Activated naive CD8-positive, alpha-beta T cell treated with anti-CD3 and anti-CD28 coated beads, Interleukin-2, amount 50 U/mL, for 24 hours (primary cell): ENCODE results near the gene ST6GALNAC2.
A peak's percentile ranks its signal among the peaks of the same experiment; 100 is the strongest.
"Not testable (repeated sequence)": the region's sequence is repeated elsewhere in the genome, so short reads cannot be mapped to it uniquely, and the experiment has no call there.

Experiments
- ATAC-seq: fragments of 150-1000 bp; cut with Tn5 transposase; one replicate; pipeline ENCODE4 v1.10.0; 2021
- DNase-seq: peaks from one replicate; pipeline ENCODE4 v3.0.0; 2021
- H3K27ac Mint-ChIP-seq: one replicate; pipeline ENCODE4 v1.8.0; 2021; ENCODE audit warnings: mild to moderate bottlenecking, mixed read lengths
- H3K27me3 Mint-ChIP-seq: one replicate; pipeline ENCODE4 v1.8.0; 2021; ENCODE audit warnings: mixed read lengths
- H3K36me3 Mint-ChIP-seq: one replicate; pipeline ENCODE4 v1.8.0; 2021; ENCODE audit warnings: low read depth, mixed read lengths
- H3K4me1 Mint-ChIP-seq: one replicate; pipeline ENCODE4 v1.8.0; 2021; ENCODE audit warnings: mixed read lengths
- H3K4me3 Mint-ChIP-seq: one replicate; pipeline ENCODE4 v1.8.0; 2021; ENCODE audit warnings: mild to moderate bottlenecking, moderate library complexity, mixed read lengths
- H3K9me3 Mint-ChIP-seq: one replicate; pipeline ENCODE4 v1.8.0; 2021; ENCODE audit warnings: mixed read lengths

ST6GALNAC2 gene

GRCh38 chr17:76530095-76530723 is 55.5 kb downstream of the ST6GALNAC2 start:
- H3K27ac Mint-ChIP-seq, result no peak overlapping the region
- no peaks in the 10 kb centered on the region for H3K27me3 Mint-ChIP-seq
- peaks cover 25% of the 10 kb centered on the region for H3K4me1 Mint-ChIP-seq
- no peak for DNase-seq
- no peaks in the 10 kb centered on the region for H3K9me3 Mint-ChIP-seq
- H3K4me3 Mint-ChIP-seq, result no peak overlapping the region
- no peaks in the 10 kb centered on the region for H3K36me3 Mint-ChIP-seq
- ATAC-seq, result no peak

DNA sequence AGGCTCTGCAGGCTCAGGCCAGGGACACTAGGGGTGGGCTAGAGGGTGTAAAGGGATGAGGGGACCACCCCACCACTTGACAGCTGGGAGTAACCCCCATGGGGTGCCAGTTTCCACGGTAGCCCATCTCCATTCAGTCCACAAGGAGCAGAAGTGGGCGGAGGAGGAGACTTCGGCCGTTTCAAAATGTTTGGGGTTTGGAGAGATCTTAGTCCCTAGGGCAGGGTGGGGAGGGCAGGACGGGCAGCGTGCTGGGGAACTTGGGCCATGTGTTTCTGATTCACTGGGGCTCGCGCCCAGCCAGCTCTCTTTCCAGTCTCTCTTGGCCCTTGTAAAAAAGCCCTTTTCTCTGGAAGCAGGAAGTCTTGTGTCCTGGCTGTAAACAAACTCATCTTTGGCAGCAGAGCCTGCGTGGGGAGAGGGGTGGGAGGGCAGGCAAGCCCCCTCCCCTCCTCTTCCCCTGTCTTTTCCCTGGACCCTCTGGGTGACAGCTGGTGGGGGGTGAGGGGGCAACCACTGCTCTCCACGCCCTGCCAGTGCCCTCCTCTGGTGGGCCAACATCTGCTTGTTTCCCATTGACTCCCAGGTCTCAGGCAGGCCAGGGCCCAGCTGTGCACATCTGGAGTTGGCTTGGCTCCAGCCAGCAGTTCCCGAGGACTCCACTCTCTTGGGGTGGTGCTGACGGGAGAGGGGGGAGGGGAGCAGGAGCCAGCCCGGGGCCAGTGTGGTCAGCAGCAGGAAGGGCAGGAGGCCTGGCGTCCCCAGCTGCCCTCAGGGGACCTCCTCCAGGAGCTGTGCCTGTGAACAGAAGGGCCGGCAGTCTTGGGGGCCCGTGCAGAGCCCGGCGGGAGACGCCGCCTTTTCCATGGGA is 56.2 kb downstream of the ST6GALNAC2 start:
- Mint-ChIP-seq H3K4me3 (no peak overlapping the region), H3K4me1 (peaks cover 28% of the 10 kb centered on the region), H3K27ac (no peak overlapping the region), H3K36me3 (no peaks in the 10 kb centered on the region), H3K9me3 (no peaks in the 10 kb centered on the region), H3K27me3 (peaks cover under 1% of the 10 kb centered on the region)
- DNase-seq (no peak), ATAC-seq (no peak)

- peak overlapping the region; percentile 40 for H3K27ac Mint-ChIP-seq
- DNase-seq (no peak), ATAC-seq (no peak)
- peaks cover 30% of the 10 kb centered on the region for H3K4me1 Mint-ChIP-seq
- peaks cover 2% of the 10 kb centered on the region for H3K27me3 Mint-ChIP-seq
- H3K36me3 Mint-ChIP-seq, result no peaks in the 10 kb centered on the region
- H3K9me3 Mint-ChIP-seq, result no peaks in the 10 kb centered on the region
- peak overlapping the region; percentile 32 for H3K4me3 Mint-ChIP-seq
These were observed 57.0 kb downstream of the ST6GALNAC2 start for GRCh38 chr17:76528528-76529223.

DNA sequence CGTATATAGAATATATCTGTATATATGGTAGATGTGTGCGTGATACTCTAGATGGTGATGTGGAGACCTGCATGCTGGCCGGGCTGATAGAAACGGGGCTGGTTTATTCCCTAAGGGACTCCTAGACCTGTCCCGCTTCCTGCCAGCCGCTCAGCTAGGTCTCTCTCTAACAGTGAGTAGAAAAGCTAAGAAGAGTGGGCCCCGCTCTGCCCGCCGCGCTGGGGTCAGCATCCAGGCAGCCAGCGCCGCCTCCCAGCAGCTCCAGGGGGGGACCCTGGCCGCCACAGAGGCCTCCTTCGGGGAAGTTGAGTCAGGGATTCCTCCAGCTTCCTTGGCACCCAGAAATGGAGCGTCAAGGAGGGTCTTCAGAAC is 57.5 kb downstream of the ST6GALNAC2 start:
- H3K27ac Mint-ChIP-seq, result peak overlapping the region; percentile 49
- no peaks in the 10 kb centered on the region for H3K36me3 Mint-ChIP-seq
- peak; percentile 21 for ATAC-seq
- H3K27me3 Mint-ChIP-seq, result peaks cover 2% of the 10 kb centered on the region
- H3K9me3 Mint-ChIP-seq, result no peaks in the 10 kb centered on the region
- DNase-seq, result no peak
- peak overlapping the region; percentile 53 for H3K4me3 Mint-ChIP-seq
- H3K4me1 Mint-ChIP-seq, result peaks cover 35% of the 10 kb centered on the region

DNA sequence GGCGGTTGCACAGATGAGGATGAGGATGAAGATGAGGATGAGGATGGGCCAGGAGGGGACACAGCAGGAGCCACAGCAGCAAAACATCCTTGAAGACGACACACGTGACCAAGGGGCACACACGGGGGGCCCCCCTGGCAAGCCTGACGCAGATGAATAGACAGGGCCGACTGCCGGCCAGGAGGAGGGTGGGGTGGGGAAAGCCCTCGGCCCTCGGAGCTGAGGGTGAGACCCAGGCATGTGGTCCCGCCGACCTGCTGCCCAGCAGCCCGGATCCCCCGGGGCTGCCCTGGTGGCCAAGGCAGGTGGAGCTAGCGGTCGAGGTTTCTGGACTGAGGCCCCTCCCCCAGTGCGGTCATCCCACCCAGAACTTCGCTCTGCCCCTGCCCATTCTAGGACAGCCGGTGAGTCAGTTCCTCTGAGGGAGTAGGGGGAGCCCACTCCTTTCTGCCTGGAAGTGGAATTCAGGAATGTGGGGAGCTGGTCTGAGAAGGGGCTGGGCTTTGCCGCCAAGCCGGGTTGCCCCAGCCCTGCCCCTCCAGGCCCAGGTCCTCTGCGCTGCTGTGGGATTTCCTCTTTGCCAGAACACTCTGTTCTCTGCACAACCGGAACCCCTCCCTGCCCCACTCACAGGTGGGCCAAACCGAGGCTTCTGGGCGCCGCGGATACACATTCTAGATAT is 58.1 kb downstream of the ST6GALNAC2 start:
- peak overlapping the region; percentile 22 for H3K4me3 Mint-ChIP-seq
- H3K27ac Mint-ChIP-seq, result no peak overlapping the region
- no peaks in the 10 kb centered on the region for H3K9me3 Mint-ChIP-seq
- DNase-seq, result peak; percentile 41
- H3K27me3 Mint-ChIP-seq, result peaks cover 2% of the 10 kb centered on the region
- peak; percentile 37 for ATAC-seq
- peaks cover 38% of the 10 kb centered on the region for H3K4me1 Mint-ChIP-seq
- H3K36me3 Mint-ChIP-seq, result no peaks in the 10 kb centered on the region

DNA sequence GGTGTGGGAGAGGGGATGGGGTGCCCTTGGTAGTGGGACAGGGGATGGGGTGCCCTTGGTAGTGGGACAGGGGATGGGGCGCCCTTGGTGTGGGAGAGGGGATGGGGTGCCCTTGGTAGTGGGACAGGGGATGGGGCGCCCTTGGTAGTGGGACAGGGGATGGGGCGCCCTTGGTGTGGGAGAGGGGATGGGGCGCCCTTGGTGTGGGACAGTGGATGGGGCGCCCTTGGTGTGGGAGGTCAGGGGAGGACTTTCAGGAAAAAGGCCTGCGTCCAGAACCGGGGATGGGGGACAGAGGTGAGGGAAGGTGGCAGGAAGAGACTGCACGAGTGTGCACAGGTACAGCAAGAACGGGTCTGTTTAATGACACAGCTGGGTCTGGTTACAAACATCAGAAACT is 58.6 kb downstream of the ST6GALNAC2 start:
- not testable (repeated sequence) for DNase-seq, H3K9me3 Mint-ChIP-seq
- peak overlapping the region; percentile 22 for H3K4me3 Mint-ChIP-seq

GRCh38 chr17:76525513-76525833 is 60.2 kb downstream of the ST6GALNAC2 start:
- H3K27ac Mint-ChIP-seq, H3K4me3 Mint-ChIP-seq, H3K36me3 Mint-ChIP-seq, H3K27me3 Mint-ChIP-seq, DNase-seq, ATAC-seq, H3K9me3 Mint-ChIP-seq: not testable (repeated sequence)
- H3K4me1 Mint-ChIP-seq, result peaks cover 35% of the 10 kb centered on the region

More for the DNA sequence above, 58.6 kb downstream of the ST6GALNAC2 start:
- not testable (repeated sequence) for H3K27me3 Mint-ChIP-seq, ATAC-seq, H3K27ac Mint-ChIP-seq, H3K36me3 Mint-ChIP-seq
- H3K4me1 Mint-ChIP-seq, result peaks cover 38% of the 10 kb centered on the region

DNA sequence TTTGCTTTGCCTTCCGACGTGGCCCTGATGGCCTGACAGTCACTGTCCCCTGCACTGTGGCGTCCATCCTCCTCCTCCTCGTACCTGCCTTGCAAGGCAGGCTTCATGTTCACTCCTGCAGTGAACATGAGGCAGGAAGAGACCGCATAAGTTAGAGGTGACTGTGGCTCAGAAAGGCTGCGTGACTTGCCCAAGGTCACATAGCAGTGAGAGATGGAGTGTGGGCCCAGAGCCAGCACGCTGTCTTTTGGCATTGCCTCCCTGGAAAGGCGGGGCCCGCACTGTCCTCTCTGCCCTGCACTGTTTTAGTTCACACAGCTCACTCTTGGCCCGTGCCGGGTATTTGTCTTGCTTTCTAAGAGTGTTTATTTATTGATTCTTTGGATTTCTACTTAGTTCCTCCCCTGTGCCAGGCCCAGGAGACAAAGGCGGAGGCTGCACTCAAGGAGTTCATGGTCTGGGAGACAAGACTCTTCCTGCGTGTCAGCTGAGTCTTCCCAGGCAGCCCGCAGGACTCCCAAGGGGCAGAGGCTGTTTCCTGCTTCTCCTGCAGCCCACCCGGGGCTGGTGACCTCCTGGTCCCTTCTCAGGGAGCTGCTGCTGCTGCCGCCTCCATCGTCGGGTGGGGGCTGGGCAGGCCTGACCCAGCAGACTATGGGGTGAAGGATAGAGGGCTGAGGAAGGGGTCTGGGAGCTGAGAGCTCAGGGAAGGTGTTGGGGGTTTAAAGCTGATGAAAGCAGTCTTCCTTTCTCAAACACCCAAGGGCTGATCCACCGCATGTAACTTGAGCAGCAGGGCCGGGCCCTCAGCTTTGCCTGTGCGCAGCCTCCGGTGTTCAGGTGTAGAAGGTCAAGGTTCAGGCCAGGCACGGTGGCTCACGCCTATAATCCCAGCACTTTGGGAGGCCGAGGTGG is 60.8 kb downstream of the ST6GALNAC2 start:
- peaks cover 2% of the 10 kb centered on the region for H3K27me3 Mint-ChIP-seq
- ATAC-seq (no peak), DNase-seq (no peak)
- no peaks in the 10 kb centered on the region for H3K9me3 Mint-ChIP-seq
- no peaks in the 10 kb centered on the region for H3K36me3 Mint-ChIP-seq
- H3K4me3 Mint-ChIP-seq, result no peak overlapping the region
- peaks cover 31% of the 10 kb centered on the region for H3K4me1 Mint-ChIP-seq
- H3K27ac Mint-ChIP-seq, result no peak overlapping the region

GRCh38 chr17:76523084-76524037 is 62.3 kb downstream of the ST6GALNAC2 start:
- peak; percentile 76 for ATAC-seq
- peaks cover 2% of the 10 kb centered on the region for H3K27me3 Mint-ChIP-seq
- no peak overlapping the region for H3K4me3 Mint-ChIP-seq
- no peaks in the 10 kb centered on the region for H3K9me3 Mint-ChIP-seq
- H3K4me1 Mint-ChIP-seq, result peaks cover 25% of the 10 kb centered on the region
- peak; percentile 87 for DNase-seq
- no peaks in the 10 kb centered on the region for H3K36me3 Mint-ChIP-seq
- H3K27ac Mint-ChIP-seq, result no peak overlapping the region

GRCh38 chr17:76521683-76522082 is 64.0 kb downstream of the ST6GALNAC2 start:
- not testable (repeated sequence) for DNase-seq, H3K27me3 Mint-ChIP-seq, H3K27ac Mint-ChIP-seq, ATAC-seq, H3K36me3 Mint-ChIP-seq, H3K9me3 Mint-ChIP-seq, H3K4me3 Mint-ChIP-seq
- H3K4me1 Mint-ChIP-seq, result peaks cover 26% of the 10 kb centered on the region

DNA sequence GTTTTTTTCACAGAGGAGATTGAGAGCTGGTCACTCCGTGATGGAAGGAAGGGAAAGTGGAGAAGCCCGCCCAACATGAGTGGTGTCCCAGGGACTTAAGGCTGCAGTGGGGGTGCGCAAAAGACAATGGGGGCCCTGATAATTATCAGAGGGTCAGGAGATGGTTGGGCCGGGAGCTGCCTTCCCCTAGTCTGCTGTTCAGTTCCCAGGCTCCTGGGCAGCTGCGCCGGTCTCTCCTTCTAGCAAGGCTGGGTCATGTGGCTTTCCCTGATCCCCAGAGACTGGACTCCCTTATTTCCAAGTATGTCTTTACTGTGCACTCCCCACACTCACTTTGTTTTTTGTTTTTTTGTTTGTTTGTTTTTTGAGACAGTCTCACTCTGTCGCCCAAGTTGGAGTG is 64.4 kb downstream of the ST6GALNAC2 start:
- Mint-ChIP-seq H3K27me3 (peaks cover 2% of the 10 kb centered on the region), H3K4me3 (no peak overlapping the region), H3K4me1 (peaks cover 30% of the 10 kb centered on the region), H3K36me3 (no peaks in the 10 kb centered on the region), H3K9me3 (no peaks in the 10 kb centered on the region), H3K27ac (no peak overlapping the region)
- ATAC-seq (no peak), DNase-seq (no peak)

GRCh38 chr17:76519048-76519966 is 66.4 kb downstream of the ST6GALNAC2 start:
- no peaks in the 10 kb centered on the region for H3K36me3 Mint-ChIP-seq
- H3K9me3 Mint-ChIP-seq, result no peaks in the 10 kb centered on the region
- H3K4me3 Mint-ChIP-seq, result no peak overlapping the region
- H3K27ac Mint-ChIP-seq, result peak overlapping the region; percentile 73
- DNase-seq (no peak), ATAC-seq (no peak)
- H3K27me3 Mint-ChIP-seq, result no peaks in the 10 kb centered on the region
- peaks cover 45% of the 10 kb centered on the region for H3K4me1 Mint-ChIP-seq
